Right lobe of liver (tissue), 4 donors: Measurements from ENCODE around the gene CRYBA2.

Experiments
- POLR2A ChIP-seq: fragments of 450-650 bp; IDR thresholded peaks from one replicate; pipeline ENCODE4 v1.6.1; 2017; ENCODE audit warnings: antibody characterized with exemption, mild to moderate bottlenecking
- TF ChIP-seq, protein P1 (sequence below), 4 donors: fragments of 200-600 bp in 3 of 4; fragments of 450-650 bp in 1 of 4; IDR thresholded peaks; one replicate each; pipeline versions ENCODE4 v1.5.1 to v1.8.0; 2016 to 2022; ENCODE audit warnings: antibody characterized with exemption in 4 of 4, mild to moderate bottlenecking in 2 of 4
- donor health status: DM: no; HTN: no; CAD: no.
- donor health status: DM: no; HTN: no; CAD: no.
- donor health status: DM: no; HTN: yes; CAD: no.

DNA sequence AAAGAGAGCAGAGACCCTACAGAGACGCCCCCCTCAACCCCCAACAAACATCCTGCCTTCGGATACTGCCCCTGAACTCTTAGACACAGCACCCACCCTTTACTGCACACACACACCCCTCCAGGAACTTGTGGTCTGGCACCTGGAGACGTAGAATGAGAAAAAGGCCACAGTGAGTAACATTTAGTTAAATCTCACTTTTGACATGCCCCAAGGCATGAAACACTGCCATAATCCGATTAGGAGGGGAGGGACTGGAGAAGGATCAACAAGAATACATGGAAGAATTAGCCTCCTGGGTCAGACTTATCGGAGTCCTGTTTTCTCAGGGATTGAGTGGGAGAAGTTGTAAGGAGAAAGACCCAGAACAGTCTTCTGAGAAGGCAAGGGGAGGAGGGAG, 29.6 kb downstream of the CRYBA2 start:
- no peak for TF ChIP-seq POLR2A
- TF ChIP-seq, protein P1, sequence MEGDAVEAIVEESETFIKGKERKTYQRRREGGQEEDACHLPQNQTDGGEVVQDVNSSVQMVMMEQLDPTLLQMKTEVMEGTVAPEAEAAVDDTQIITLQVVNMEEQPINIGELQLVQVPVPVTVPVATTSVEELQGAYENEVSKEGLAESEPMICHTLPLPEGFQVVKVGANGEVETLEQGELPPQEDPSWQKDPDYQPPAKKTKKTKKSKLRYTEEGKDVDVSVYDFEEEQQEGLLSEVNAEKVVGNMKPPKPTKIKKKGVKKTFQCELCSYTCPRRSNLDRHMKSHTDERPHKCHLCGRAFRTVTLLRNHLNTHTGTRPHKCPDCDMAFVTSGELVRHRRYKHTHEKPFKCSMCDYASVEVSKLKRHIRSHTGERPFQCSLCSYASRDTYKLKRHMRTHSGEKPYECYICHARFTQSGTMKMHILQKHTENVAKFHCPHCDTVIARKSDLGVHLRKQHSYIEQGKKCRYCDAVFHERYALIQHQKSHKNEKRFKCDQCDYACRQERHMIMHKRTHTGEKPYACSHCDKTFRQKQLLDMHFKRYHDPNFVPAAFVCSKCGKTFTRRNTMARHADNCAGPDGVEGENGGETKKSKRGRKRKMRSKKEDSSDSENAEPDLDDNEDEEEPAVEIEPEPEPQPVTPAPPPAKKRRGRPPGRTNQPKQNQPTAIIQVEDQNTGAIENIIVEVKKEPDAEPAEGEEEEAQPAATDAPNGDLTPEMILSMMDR (IDR thresholded peaks at IDR 0.05) = no peak
